Astrocyte of the cerebellum (primary cell): ENCODE data around the gene SRPK1.
"Not testable (repeated sequence)": the region's sequence is repeated elsewhere in the genome, so short reads cannot be mapped to it uniquely, and the experiment has no call there.

Source experiments
- DNase-seq: peaks from one replicate; pipeline ENCODE4 v3.0.0-alpha.2; 2011; ENCODE audit warnings: low read depth
- H3K4me3 ChIP-seq: 2 replicates; pipeline ENCODE4 v1.5.1; 2011; ENCODE audit warnings: mild to moderate bottlenecking, low read depth, low read length, moderate library complexity
- CTCF ChIP-seq: IDR thresholded peaks from 2 replicates; pipeline ENCODE4 v1.5.1; 2012; ENCODE audit warnings: low read length, low read depth, moderate library complexity, mild to moderate bottlenecking; ENCODE audit errors: missing control alignments
- in situ Hi-C: cut with HindIII; loops from 2 replicates; pipeline ENCODE4 v1.10.0; 2017; ENCODE audit warnings: low sequenced_read_pairs

SRPK1 gene

GRCh38 chr6:35943390-35943789 is 22.5 kb upstream of the SRPK1 start:
- TF ChIP-seq CTCF, result no peak

GRCh38 chr6:35942355-35942754 is 21.5 kb upstream of the SRPK1 start:
- no peak for DNase-seq
- in situ Hi-C loops, result no loop called here
- no peak for TF ChIP-seq CTCF
- H3K4me3 ChIP-seq, result no peak overlapping the region

More at GRCh38 chr6:35943390-35943789, 22.5 kb upstream of the SRPK1 start:
- H3K4me3 ChIP-seq, result no peak overlapping the region
- in situ Hi-C loops, result no loop called here
- no peak for DNase-seq

DNA sequence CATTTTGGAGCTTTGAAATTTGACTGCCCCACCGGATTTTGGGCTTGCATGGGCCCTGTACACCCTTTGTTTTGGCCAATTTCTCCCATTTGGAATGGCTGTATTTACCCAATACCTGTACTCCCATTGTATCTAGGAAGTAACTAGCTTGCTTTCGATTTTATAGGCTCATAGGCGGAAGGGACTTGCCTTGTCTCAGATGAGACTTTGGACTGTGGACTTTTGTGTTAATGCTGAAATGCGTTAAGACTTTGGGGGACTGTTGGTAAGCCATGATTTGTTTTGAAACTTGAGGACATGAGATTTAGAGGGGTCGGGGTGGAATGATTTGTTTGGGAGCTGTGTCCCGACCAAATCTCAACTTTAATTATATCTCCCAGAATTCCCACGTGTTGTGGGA is 20.3 kb upstream of the SRPK1 start:
- DNase-seq, in situ Hi-C loops, H3K4me3 ChIP-seq: not testable (repeated sequence)

GRCh38 chr6:35940014-35940413 is 19.1 kb upstream of the SRPK1 start:
- H3K4me3 ChIP-seq, in situ Hi-C loops, DNase-seq: not testable (repeated sequence)

- H3K4me3 ChIP-seq, in situ Hi-C loops, DNase-seq: not testable (repeated sequence)
Measured at GRCh38 chr6:35939259-35939658, 18.4 kb upstream of the SRPK1 start.

- TF ChIP-seq CTCF, result no peak
- no peak overlapping the region for H3K4me3 ChIP-seq
- no peak for DNase-seq
- in situ Hi-C loops, result no loop called here
Measured at GRCh38 chr6:35936681-35937359, 15.9 kb upstream of the SRPK1 start.

DNA sequence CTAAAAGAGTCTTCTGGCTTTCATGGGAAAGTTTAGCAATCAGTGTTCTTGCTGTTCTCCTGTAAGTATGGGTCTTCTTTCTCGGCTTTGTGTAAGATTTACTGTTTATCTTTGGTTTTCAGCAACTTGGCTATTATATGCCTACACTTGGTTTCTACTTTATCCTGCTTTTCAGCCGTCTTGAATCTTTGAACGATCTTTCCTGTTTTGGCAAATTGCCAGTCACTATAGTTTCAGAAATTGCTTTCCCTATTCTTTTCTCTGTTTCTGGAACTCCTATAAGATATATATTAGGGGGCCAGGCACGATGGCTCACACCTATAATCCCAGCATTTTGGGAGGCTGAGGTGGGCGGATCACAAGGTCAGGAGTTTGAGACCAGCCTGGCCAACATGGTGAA is 14.6 kb upstream of the SRPK1 start:
- in situ Hi-C loops, result no loop called here
- no peak for DNase-seq
- no peak for TF ChIP-seq CTCF
- no peak overlapping the region for H3K4me3 ChIP-seq

GRCh38 chr6:35933844-35934243 is 12.9 kb upstream of the SRPK1 start:
- no peak overlapping the region for H3K4me3 ChIP-seq
- no peak for TF ChIP-seq CTCF
- in situ Hi-C loops, result no loop called here
- no peak for DNase-seq

- in situ Hi-C loops, DNase-seq, H3K4me3 ChIP-seq: not testable (repeated sequence)
Measured at GRCh38 chr6:35931873-35932272, 11.0 kb upstream of the SRPK1 start.
